PC-3 (cell line): ENCODE results near the gene RTTN. TPM values are rescaled to one million over a fixed set of nuclear protein-coding genes. Genes with fewer than 3 reads are reported as not detected.
"Not testable (repeated sequence)": the region's sequence is repeated elsewhere in the genome, so short reads cannot be mapped to it uniquely, and the experiment has no call there.

Experiments
- ATAC-seq: fragments of 200-7000 bp; cut with Tn5 transposase; 2 replicates; pipeline ENCODE4 v1.9.1; 2020; ENCODE audit warnings: mild to moderate bottlenecking, moderate library complexity
- BruUV-seq: library from RNA; stranded (reverse); fragments of 400-500 nt; replicated peaks from 2 replicates; lab custom pipeline; 2021; lab: Mats Ljungman, UMichigan
- CTCF ChIA-PET: fragments of 300-600 bp; sonication (Branson Sonifier 250); formaldehyde crosslinking; loops from one replicate; lab custom pipeline; 2022; ENCODE audit warnings: antibody characterized with exemption; lab: Charles Lee
- POLR2A ChIA-PET: fragments of 300-600 bp; sonication (Branson Sonifier 250); formaldehyde crosslinking; loops from one replicate; lab custom pipeline; 2022; ENCODE audit warnings: antibody characterized with exemption; ENCODE audit not compliant: unreplicated experiment; lab: Charles Lee
- DNase-seq: peaks from one replicate; pipeline ENCODE4 v3.0.0-alpha.2; 2015
- H2AFZ ChIP-seq: fragments of 300-600 bp; sonication (generic); 2 replicates; pipeline ENCODE4 v1.6.0; 2016; ENCODE audit warnings: antibody characterized with exemption, low read length
- H3F3A ChIP-seq: fragments of 300-600 bp; sonication (generic); one replicate; pipeline ENCODE4 v1.6.0; 2017; ENCODE audit warnings: antibody characterized with exemption, low read length, control low read depth, mild to moderate bottlenecking; ENCODE audit not compliant: unreplicated experiment
- H3K27ac ChIP-seq: fragments of 300-600 bp; sonication (generic); 2 replicates; pipeline ENCODE4 v1.5.1; 2016; ENCODE audit warnings: mild to moderate bottlenecking, low read length
- H3K27me3 ChIP-seq: fragments of 300-600 bp; sonication (generic); 2 replicates; pipeline ENCODE4 v1.6.1; 2016; ENCODE audit warnings: low read length, mixed read lengths
- H3K36me3 ChIP-seq: fragments of 300-600 bp; sonication (generic); 2 replicates; pipeline ENCODE4 v1.6.1; 2016; ENCODE audit warnings: low read depth, mixed run types, low read length, mixed read lengths
- H3K4me1 ChIP-seq: fragments of 300-600 bp; sonication (generic); 2 replicates; pipeline ENCODE4 v1.5.1; 2016; ENCODE audit warnings: low read length; ENCODE audit not compliant: insufficient read depth
- H3K4me2 ChIP-seq: fragments of 300-600 bp; sonication (generic); 2 replicates; pipeline ENCODE4 v1.6.0; 2016; ENCODE audit warnings: low read length
- H3K4me3 ChIP-seq: fragments of 300-600 bp; sonication (generic); 2 replicates; pipeline ENCODE4 v1.5.1; 2016; ENCODE audit warnings: mild to moderate bottlenecking, low read length, mixed read lengths
- H3K79me2 ChIP-seq: fragments of 300-600 bp; sonication (generic); 2 replicates; pipeline ENCODE4 v1.6.1; 2017; ENCODE audit warnings: low read length, mixed read lengths
- H3K9ac ChIP-seq: fragments of 300-600 bp; sonication (generic); 2 replicates; pipeline ENCODE4 v1.6.0; 2016; ENCODE audit warnings: mild to moderate bottlenecking, low read length
- H3K9me2 ChIP-seq: fragments of 300-600 bp; sonication (generic); replicated peaks from 2 replicates; pipeline ENCODE4 v1.6.1; 2016; ENCODE audit warnings: mixed run types, low read length, mixed read lengths
- H3K9me3 ChIP-seq: fragments of 300-600 bp; sonication (generic); 2 replicates; pipeline ENCODE4 v1.6.1; 2016; ENCODE audit warnings: low read length, mixed read lengths
- H4K20me1 ChIP-seq: fragments of 300-600 bp; sonication (generic); 2 replicates; pipeline ENCODE4 v1.6.1; 2016; ENCODE audit warnings: low read length, mixed read lengths
- CTCF ChIP-seq: fragments of 300-600 bp; sonication (generic); conservative IDR thresholded peaks from 2 replicates; pipeline ENCODE4 v1.5.1; 2017; ENCODE audit warnings: antibody characterized with exemption, low read depth, mild to moderate bottlenecking, low read length
- EZH2 ChIP-seq: fragments of 300-600 bp; sonication (generic); IDR thresholded peaks from one replicate; pipeline ENCODE4 v1.6.1; 2017; ENCODE audit warnings: antibody characterized with exemption, mild to moderate bottlenecking, low read length; ENCODE audit not compliant: unreplicated experiment
- EZH2phosphoT487 ChIP-seq: fragments of 300-600 bp; sonication (generic); IDR thresholded peaks from 2 replicates; pipeline ENCODE4 v1.6.1; 2018; ENCODE audit warnings: mild to moderate bottlenecking, antibody characterized with exemption, low read length, borderline replicate concordance
- intact Hi-C: fragments of 100-400 bp; cut with micrococcal nuclease; formaldehyde crosslinking; loops from 2 replicates; pipeline ENCODE4 v1.9.0; 2023
- total RNA-seq: library from RNA; depleted of rRNA; stranded (reverse); fragments of >200 nt; gene quantifications from 2 replicates; pipeline ENCODE4 v1.2.3, GENCODE V29; 2014

Gene RTTN
- total RNA-seq, 1 experiment from 2014 or later = 24.7 TPM

DNA sequence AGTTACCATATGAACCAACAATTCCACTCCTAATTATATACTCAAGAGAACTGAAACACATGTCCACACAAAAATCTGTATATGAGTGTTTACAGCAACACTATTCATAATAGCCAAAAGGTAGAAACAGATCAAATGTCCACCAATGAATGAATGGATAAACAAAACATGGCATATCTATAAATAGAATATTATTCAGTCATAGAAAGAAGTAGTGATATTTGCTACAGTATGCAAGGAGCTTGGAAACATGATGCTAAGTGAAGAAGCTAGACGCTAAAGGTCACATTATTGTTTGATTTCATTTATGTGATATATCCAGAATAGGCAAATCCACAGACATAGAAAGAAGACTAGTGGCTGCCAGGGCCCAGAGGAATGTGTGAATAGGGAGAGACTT, 92.0 kb downstream of the RTTN start:
- ChIA-PET POLR2A (no interaction called here), CTCF (no interaction called here)
- Histone ChIP-seq H3K9ac (no peak overlapping the region), H3K27ac (no peak overlapping the region), H3K4me3 (no peak overlapping the region), H3K79me2 (no peaks in the 10 kb centered on the region), H3K9me2 (no peaks in the 10 kb centered on the region), H2AFZ (no peak overlapping the region), H3K4me1 (no peaks in the 10 kb centered on the region), H3K4me2 (no peak overlapping the region), H3K9me3 (no peaks in the 10 kb centered on the region), H4K20me1 (no peaks in the 10 kb centered on the region), H3K36me3 (no peaks in the 10 kb centered on the region; the same call in 1 of the 2 replicates), H3K27me3 (no peaks in the 10 kb centered on the region), H3F3A (no peaks in the 10 kb centered on the region)
- TF ChIP-seq EZH2 (no peak), EZH2phosphoT487 (no peak), CTCF (no peak)
- no peak for ATAC-seq
- DNase-seq = no peak
- intact Hi-C loops = no loop called here
- no TSS peak for BruUV-seq

DNA sequence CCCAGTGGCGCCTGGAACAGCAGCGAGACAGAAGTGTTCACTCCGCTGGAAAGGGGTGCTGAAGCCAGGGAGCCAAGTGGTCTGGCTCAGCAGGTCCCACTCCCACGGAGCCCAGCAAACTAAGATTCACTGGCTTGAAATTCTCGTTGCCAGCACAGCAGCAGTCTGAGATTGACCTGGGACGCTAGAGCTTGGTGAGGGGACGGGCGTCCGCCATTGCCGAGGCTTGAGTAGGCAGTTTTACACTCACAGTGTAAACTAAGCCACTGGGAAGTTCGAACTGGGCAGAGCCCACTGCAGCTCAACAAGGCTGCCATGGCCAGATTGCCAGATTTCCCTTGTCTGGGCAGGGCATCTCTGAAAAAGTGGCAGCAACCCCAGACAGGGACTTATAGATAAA, 94.8 kb downstream of the RTTN start:
- Histone ChIP-seq H2AFZ (no peak overlapping the region), H3K4me2 (no peak overlapping the region), H3K4me3 (no peak overlapping the region), H3K9me3 (no peaks in the 10 kb centered on the region), H4K20me1 (no peaks in the 10 kb centered on the region), H3K9ac (no peak overlapping the region), H3K79me2 (no peaks in the 10 kb centered on the region), H3K27ac (no peak overlapping the region), H3K27me3 (no peaks in the 10 kb centered on the region), H3F3A (no peaks in the 10 kb centered on the region), H3K4me1 (no peaks in the 10 kb centered on the region), H3K36me3 (peaks cover 5% of the 10 kb centered on the region; the same call in 1 of the 2 replicates), H3K9me2 (no peaks in the 10 kb centered on the region)
- ATAC-seq (no peak), DNase-seq (no peak)
- ChIA-PET CTCF (no interaction called here), POLR2A (no interaction called here)
- BruUV-seq = no TSS peak
- TF ChIP-seq CTCF (no peak), EZH2 (no peak), EZH2phosphoT487 (no peak)
- intact Hi-C loops = no loop called here

DNA sequence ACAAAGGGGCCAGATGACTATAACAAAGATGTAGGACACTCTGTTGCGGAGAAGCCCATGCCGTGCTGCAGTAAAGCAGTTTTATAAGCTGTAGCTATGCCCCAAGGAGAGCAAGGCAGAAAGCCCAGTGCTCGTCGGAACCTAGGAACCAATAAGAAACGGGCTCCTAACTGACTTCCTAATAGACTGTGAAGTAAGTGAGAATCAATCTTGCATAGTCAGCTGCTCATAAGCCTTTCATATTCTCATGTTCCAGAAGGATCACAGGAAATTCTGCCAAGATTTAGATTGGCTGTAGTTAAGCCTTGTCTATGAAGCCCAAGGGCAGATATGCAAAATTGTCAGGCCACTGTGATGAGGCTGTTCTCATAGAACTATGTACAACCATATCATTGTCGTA, 98.4 kb downstream of the RTTN start:
- no peak for TF ChIP-seq EZH2phosphoT487
- TF ChIP-seq CTCF = no peak
- no peak for TF ChIP-seq EZH2
- Histone ChIP-seq H3K9ac (no peak overlapping the region), H3K9me3 (no peaks in the 10 kb centered on the region), H3K9me2 (no peaks in the 10 kb centered on the region), H3K27ac (no peak overlapping the region), H3K4me3 (no peak overlapping the region), H3K36me3 (peaks cover 5% of the 10 kb centered on the region; the same call in 1 of the 2 replicates), H3K4me1 (no peaks in the 10 kb centered on the region), H3K4me2 (no peak overlapping the region), H3K27me3 (no peaks in the 10 kb centered on the region), H2AFZ (no peak overlapping the region), H4K20me1 (no peaks in the 10 kb centered on the region), H3F3A (no peaks in the 10 kb centered on the region), H3K79me2 (no peaks in the 10 kb centered on the region)
- intact Hi-C loops = no loop called here
- DNase-seq (no peak), ATAC-seq (no peak)
- POLR2A ChIA-PET = no interaction called here
- CTCF ChIA-PET = no interaction called here
- BruUV-seq = no TSS peak

- BruUV-seq, POLR2A ChIA-PET: not testable (repeated sequence)
Observed at GRCh38 chr18:70102854-70103253, 102.6 kb downstream of the RTTN start.

More at GRCh38 chr18:70102854-70103253, 102.6 kb downstream of the RTTN start:
- H3K27ac ChIP-seq, H2AFZ ChIP-seq, DNase-seq, intact Hi-C loops, H3K9me2 ChIP-seq, H4K20me1 ChIP-seq, H3K9ac ChIP-seq, H3K4me1 ChIP-seq, H3K27me3 ChIP-seq, H3K4me3 ChIP-seq, H3K36me3 ChIP-seq, H3F3A ChIP-seq, ATAC-seq, CTCF ChIA-PET, H3K79me2 ChIP-seq, H3K9me3 ChIP-seq, H3K4me2 ChIP-seq: not testable (repeated sequence)
